HUES48 (cell line): ENCODE data around the gene CD4.

ENCODE experiments used
- H3K27ac ChIP-seq: one replicate; pipeline ENCODE4 v1.7.0; 2013; ENCODE audit warnings: low read depth, low read length, inconsistent platforms
- H3K27me3 ChIP-seq: 2 replicates; pipeline ENCODE4 v1.6.1; 2013; ENCODE audit warnings: mild to moderate bottlenecking, low read length; ENCODE audit not compliant: control insufficient read depth, insufficient read depth
- H3K36me3 ChIP-seq: 2 replicates; pipeline ENCODE4 v1.6.1; 2013; ENCODE audit warnings: low read length; ENCODE audit not compliant: control insufficient read depth, insufficient read depth
- H3K4me1 ChIP-seq: 2 replicates; pipeline ENCODE4 v1.6.1; 2013; ENCODE audit warnings: mild to moderate bottlenecking, low read length; ENCODE audit not compliant: control insufficient read depth, insufficient read depth
- H3K4me3 ChIP-seq: 2 replicates; pipeline ENCODE4 v1.5.1; 2013; ENCODE audit warnings: mild to moderate bottlenecking, low read depth, low read length
- H3K9ac ChIP-seq: 2 replicates; pipeline ENCODE4 v1.6.1; 2013; ENCODE audit warnings: mild to moderate bottlenecking, low read depth, low read length, moderate library complexity
- H3K9me3 ChIP-seq: 2 replicates; pipeline ENCODE4 v1.6.1; 2013; ENCODE audit warnings: low read length; ENCODE audit not compliant: control insufficient read depth, insufficient read depth

Gene CD4

DNA sequence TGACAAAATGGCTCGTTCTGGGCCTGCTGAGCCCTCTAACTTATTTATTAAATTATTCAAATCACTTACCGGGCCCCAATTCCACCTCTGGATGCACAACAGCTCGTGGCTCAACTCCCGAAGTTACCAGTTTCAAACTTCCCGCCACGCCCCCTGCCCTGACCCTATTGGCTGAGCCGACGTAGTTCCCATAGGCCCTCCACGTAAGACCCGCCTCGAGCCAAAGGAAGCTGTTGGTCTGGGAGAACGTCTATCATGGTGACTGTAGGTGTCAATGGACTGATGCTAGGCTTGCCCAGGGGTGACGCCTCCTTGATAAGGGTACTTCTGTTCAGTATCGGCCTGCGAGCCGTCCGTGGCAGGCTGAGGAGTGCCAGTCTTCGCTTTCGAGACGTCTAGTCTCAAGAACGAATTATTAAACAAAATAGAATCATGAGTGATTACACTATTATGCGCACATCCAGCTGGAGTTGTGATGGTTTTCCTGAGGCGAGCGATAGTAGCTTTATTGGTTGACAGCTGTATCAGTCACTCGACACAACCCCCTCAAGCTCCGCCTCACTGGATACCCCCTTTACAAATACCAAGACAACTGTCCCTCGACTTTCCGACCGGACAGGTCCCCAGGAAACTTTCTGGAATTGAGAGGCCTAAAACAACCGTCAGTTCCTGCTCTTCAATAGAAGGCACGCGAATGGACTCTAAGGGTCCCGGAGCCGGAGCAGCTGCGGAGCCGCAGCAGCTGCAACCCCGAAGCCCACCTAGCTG, 62.0 kb downstream of the CD4 start, which contains the start of gene CDCA3:
CDCA3 (minus strand) TSS at position 134 of the 768 bp plus-strand sequence. CDS start 334 bp downstream, outside the sequence.
- no peaks in the 10 kb centered on the region for H3K9me3 ChIP-seq
- H3K9ac ChIP-seq = peak within 1 kb of the TSS; percentile 62
- peak within 1 kb of the TSS; percentile 88 for H3K4me3 ChIP-seq
- H3K27ac ChIP-seq = peak within 1 kb of the TSS; percentile 85
- no peaks in the 10 kb centered on the region for H3K27me3 ChIP-seq
- H3K4me1 ChIP-seq = peaks cover 10% of the 10 kb centered on the region
- H3K36me3 ChIP-seq = peaks cover 47% of the 10 kb centered on the region

GRCh38 chr12:6851921-6852650, 62.8 kb downstream of the CD4 start, which contains the start of gene USP5:
Gene USP5 (plus strand): TSS chr12:6852150. CDS start chr12:6852180, 30 bp downstream.
- Histone ChIP-seq H3K9ac (peak within 1 kb of the TSS; percentile 62), H3K36me3 (peaks cover 47% of the 10 kb centered on the region), H3K4me1 (peaks cover 10% of the 10 kb centered on the region), H3K9me3 (no peaks in the 10 kb centered on the region), H3K27me3 (no peaks in the 10 kb centered on the region), H3K4me3 (peak within 1 kb of the TSS; percentile 88), H3K27ac (peak within 1 kb of the TSS; percentile 85)

- peaks cover 47% of the 10 kb centered on the region for H3K36me3 ChIP-seq
- peak overlapping the region; percentile 77 for H3K27ac ChIP-seq
- H3K4me3 ChIP-seq = peak overlapping the region; percentile 88
- no peaks in the 10 kb centered on the region for H3K27me3 ChIP-seq
- peaks cover 10% of the 10 kb centered on the region for H3K4me1 ChIP-seq
- H3K9me3 ChIP-seq = no peaks in the 10 kb centered on the region
- H3K9ac ChIP-seq = no peak overlapping the region
These were observed 63.5 kb downstream of the CD4 start for GRCh38 chr12:6852651-6853354.

- H3K9ac ChIP-seq = no peak overlapping the region
These were observed 64.3 kb downstream of the CD4 start for GRCh38 chr12:6853626-6854025.

DNA sequence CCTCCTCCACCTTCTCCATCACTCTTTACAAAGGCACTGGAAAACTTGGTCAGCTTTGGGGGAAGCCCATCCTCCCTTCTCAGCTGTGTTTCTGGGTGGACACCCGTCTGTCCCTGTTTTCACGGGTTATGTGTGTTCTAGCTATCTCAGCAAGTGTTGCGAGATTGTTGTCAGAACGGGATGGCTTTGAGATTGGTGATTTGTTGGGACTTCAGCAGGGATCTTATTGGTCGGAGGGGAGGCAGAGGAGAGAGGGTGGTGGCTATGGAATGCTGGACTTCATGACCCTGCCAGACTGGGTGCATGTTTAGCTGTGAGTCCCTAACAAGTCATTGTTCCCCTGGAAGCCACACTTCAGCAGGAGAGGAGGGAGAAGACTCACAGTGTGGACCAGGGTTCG, 64.7 kb downstream of the CD4 start:
- Histone ChIP-seq H3K27ac (no peak overlapping the region), H3K27me3 (no peaks in the 10 kb centered on the region), H3K9ac (no peak overlapping the region), H3K36me3 (peaks cover 49% of the 10 kb centered on the region), H3K9me3 (no peaks in the 10 kb centered on the region), H3K4me3 (no peak overlapping the region), H3K4me1 (peaks cover 10% of the 10 kb centered on the region)

More at GRCh38 chr12:6853626-6854025, 64.3 kb downstream of the CD4 start:
- peaks cover 10% of the 10 kb centered on the region for H3K4me1 ChIP-seq
- peaks cover 49% of the 10 kb centered on the region for H3K36me3 ChIP-seq
- no peaks in the 10 kb centered on the region for H3K9me3 ChIP-seq
- H3K4me3 ChIP-seq = no peak overlapping the region; the same call in 1 of the 2 replicates
- no peaks in the 10 kb centered on the region for H3K27me3 ChIP-seq
- H3K27ac ChIP-seq = peak overlapping the region; percentile 77

DNA sequence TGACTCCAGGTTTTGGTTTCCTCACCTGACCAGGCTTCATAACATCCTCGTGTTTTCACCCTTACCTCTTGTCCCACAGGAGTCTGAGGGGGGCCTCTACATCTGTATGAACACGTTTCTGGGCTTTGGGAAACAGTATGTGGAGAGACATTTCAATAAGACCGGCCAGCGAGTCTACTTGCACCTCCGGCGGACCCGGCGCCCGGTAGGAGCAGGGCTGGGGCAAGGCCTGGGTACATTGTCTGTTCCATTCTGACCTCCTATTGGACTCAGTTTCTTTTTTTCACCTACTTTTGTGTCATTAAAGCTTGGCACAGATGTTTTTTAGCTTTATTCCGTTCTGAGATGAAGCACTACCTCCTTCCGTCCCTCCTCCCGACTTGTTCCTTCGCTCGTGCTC, 66.0 kb downstream of the CD4 start:
- Histone ChIP-seq H3K27me3 (no peaks in the 10 kb centered on the region), H3K9ac (no peak overlapping the region), H3K27ac (no peak overlapping the region), H3K9me3 (no peaks in the 10 kb centered on the region), H3K4me3 (no peak overlapping the region), H3K36me3 (peaks cover 52% of the 10 kb centered on the region), H3K4me1 (peaks cover 10% of the 10 kb centered on the region)

GRCh38 chr12:6858799-6859198, 69.5 kb downstream of the CD4 start:
- no peak overlapping the region for H3K9ac ChIP-seq
- no peak overlapping the region for H3K27ac ChIP-seq
- 0 out of 2 replicates have a peak, but pooled peaks cover under 1% of the 10 kb centered on the region for H3K4me1 ChIP-seq
- H3K9me3 ChIP-seq = no peaks in the 10 kb centered on the region
- no peak overlapping the region for H3K4me3 ChIP-seq
- H3K27me3 ChIP-seq = no peaks in the 10 kb centered on the region
- H3K36me3 ChIP-seq = peaks cover 86% of the 10 kb centered on the region

DNA sequence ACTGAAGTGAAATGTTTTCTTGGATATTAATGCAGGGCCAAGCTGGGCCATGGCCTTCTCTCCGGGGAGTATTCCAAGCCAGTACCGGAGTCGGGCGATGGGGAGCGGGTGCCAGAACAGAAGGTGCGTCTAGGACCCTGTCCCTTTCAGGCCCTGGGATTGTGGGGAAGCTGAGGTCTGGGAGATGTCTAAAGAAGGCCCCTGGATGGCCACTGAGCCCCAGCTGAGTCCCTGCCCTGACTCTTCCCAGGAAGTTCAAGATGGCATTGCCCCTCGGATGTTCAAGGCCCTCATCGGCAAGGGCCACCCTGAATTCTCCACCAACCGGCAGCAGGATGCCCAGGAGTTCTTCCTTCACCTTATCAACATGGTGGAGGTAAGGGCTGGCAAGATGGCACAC, 70.8 kb downstream of the CD4 start:
- H3K4me3 ChIP-seq = no peak overlapping the region
- H3K36me3 ChIP-seq = peaks cover 97% of the 10 kb centered on the region
- H3K9ac ChIP-seq = no peak overlapping the region
- H3K4me1 ChIP-seq = no peaks in the 10 kb centered on the region
- no peaks in the 10 kb centered on the region for H3K9me3 ChIP-seq
- no peak overlapping the region for H3K27ac ChIP-seq
- no peaks in the 10 kb centered on the region for H3K27me3 ChIP-seq

DNA sequence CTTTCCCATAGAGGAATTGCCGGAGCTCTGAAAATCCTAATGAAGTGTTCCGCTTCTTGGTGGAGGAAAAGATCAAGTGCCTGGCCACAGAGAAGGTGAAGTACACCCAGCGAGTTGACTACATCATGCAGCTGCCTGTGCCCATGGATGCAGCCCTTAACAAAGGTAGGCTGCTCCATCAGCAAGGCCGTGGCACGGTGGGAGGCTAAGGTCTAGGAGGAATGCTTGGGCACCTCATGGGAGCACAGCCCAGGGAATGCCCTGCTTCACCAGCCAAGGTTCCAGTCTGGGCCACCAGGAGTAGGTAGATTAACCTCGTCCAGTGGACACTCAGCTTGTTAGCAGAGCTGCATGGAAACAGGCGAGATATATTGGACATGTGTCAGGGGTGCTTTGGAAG, 71.6 kb downstream of the CD4 start:
- H3K36me3 ChIP-seq = peaks cover 97% of the 10 kb centered on the region
- H3K4me3 ChIP-seq = no peak overlapping the region
- peaks cover 4% of the 10 kb centered on the region for H3K4me1 ChIP-seq
- H3K27ac ChIP-seq = no peak overlapping the region
- no peak overlapping the region for H3K9ac ChIP-seq
- H3K9me3 ChIP-seq = no peaks in the 10 kb centered on the region
- no peaks in the 10 kb centered on the region for H3K27me3 ChIP-seq

DNA sequence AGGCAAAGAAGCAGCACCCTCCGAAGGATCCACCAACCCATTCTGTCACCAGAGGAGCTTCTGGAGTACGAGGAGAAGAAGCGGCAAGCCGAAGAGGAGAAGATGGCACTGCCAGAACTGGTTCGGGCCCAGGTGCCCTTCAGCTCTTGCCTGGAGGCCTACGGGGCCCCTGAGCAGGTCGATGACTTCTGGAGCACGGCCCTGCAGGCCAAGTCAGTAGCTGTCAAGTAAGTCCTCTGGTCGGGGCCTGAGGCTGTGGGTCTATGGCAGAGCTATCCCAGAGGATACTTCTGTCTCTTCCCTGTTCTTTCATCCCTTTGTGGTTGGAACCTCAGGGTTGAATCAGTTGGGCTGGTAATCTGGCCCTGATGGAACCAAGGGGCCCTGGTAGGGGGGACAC, 72.1 kb downstream of the CD4 start:
- no peak overlapping the region for H3K27ac ChIP-seq
- no peaks in the 10 kb centered on the region for H3K9me3 ChIP-seq
- peaks cover 94% of the 10 kb centered on the region for H3K36me3 ChIP-seq
- no peak overlapping the region for H3K4me3 ChIP-seq
- no peaks in the 10 kb centered on the region for H3K27me3 ChIP-seq
- no peak overlapping the region for H3K9ac ChIP-seq
- peaks cover 7% of the 10 kb centered on the region for H3K4me1 ChIP-seq
